KOPT-K1 (cell line): Measurements from ENCODE around the gene ABCC10.
"Not testable (repeated sequence)": the region's sequence is repeated elsewhere in the genome, so short reads cannot be mapped to it uniquely, and the experiment has no call there.

ENCODE experiments used
- H3K27ac ChIP-seq: fragments of 200-600 bp; sonication (generic); 2 replicates; pipeline ENCODE4 v1.5.1; 2016; ENCODE audit warnings: antibody characterized with exemption, mild to moderate bottlenecking, low read depth, low read length; ENCODE audit not compliant: poor library complexity, severe bottlenecking
- H3K36me3 ChIP-seq: fragments of 200-600 bp; sonication (generic); 2 replicates; pipeline ENCODE4 v1.5.1; 2017; ENCODE audit warnings: antibody characterized with exemption, mild to moderate bottlenecking, low read length, moderate library complexity; ENCODE audit not compliant: insufficient read depth
- H3K9me3 ChIP-seq: fragments of 200-600 bp; sonication (generic); 2 replicates; pipeline ENCODE4 v1.5.1; 2017; ENCODE audit warnings: antibody characterized with exemption, low read length, mild to moderate bottlenecking; ENCODE audit not compliant: insufficient read depth, poor library complexity, severe bottlenecking

Gene ABCC10

DNA sequence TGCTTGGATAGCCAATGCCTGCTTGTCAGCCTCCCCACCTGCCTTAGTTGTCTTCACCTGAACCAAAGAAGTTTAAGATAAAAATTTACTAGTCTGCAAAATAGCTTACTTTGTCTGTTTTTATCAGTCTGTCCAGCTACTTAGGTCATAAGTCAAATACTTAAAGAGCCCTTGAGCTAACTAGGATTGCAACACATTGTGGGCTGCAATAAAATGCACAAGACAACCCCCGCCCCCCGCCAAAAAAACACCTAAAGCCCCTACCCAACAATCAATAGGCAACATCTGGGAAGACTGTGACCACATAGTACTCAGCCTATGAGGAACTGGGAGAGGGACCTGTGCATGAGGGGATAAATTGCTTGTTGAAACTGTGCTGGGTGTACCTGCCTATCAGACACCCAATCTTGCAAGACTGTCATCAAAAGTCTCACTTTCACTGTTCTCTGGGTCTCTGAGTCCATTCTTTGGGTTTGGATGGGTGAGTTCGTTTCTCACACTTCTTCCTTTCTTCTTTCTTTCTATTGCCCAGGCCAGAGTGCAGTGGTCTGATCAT is 27.3 kb upstream of the ABCC10 start:
- no peaks in the 10 kb centered on the region for H3K36me3 ChIP-seq
- no peaks in the 10 kb centered on the region for H3K9me3 ChIP-seq
- no peak overlapping the region for H3K27ac ChIP-seq

DNA sequence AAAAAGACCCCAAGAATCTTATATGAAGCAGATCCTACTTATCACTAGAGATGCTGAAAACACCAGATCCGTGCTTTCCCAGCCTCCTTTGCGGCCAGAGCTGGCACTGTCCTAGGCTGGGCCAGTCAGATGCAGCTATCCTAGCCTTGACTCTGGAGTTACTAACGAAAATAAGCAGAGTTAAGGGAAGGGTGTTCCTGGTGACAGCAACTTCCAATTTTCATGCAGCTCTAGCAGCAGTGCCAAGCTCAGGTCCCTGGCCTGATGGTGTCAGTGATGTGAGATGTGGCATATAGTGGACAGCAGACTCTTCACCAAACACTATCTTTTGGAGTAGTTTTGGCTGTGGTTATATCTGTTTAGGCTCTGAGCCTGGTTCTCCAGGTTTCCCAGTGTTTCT is 25.6 kb upstream of the ABCC10 start:
- Histone ChIP-seq H3K9me3 (no peaks in the 10 kb centered on the region), H3K36me3 (no peaks in the 10 kb centered on the region), H3K27ac (no peak overlapping the region)

GRCh38 chr6:43402820-43403219 is 24.5 kb upstream of the ABCC10 start:
- Histone ChIP-seq H3K9me3 (no peaks in the 10 kb centered on the region), H3K27ac (no peak overlapping the region), H3K36me3 (no peaks in the 10 kb centered on the region)

DNA sequence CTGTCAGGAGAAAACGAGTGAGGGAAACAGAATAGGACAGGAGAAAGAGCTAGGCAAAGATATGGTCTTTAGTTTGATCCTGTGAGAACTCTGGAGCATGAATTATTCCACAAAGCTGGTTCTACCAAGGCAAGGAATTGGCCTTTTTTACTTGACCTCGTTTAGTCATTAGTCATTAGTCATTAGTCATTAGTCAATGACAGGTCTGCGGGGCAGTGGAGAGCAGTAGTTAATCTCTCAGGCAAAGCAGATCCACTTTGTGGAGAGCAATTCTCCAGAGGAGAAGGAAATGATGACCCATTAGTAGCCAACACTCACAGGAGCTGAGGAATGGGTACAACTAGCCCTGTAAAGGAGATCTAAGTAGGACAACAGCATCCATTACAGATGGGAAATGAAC is 22.0 kb upstream of the ABCC10 start:
- Histone ChIP-seq H3K36me3 (no peaks in the 10 kb centered on the region), H3K27ac (no peak overlapping the region), H3K9me3 (no peaks in the 10 kb centered on the region)

- H3K27ac ChIP-seq, result no peak overlapping the region
- peaks cover 2% of the 10 kb centered on the region for H3K9me3 ChIP-seq
- no peaks in the 10 kb centered on the region for H3K36me3 ChIP-seq
Measured at GRCh38 chr6:43407296-43407695, 20.0 kb upstream of the ABCC10 start.

DNA sequence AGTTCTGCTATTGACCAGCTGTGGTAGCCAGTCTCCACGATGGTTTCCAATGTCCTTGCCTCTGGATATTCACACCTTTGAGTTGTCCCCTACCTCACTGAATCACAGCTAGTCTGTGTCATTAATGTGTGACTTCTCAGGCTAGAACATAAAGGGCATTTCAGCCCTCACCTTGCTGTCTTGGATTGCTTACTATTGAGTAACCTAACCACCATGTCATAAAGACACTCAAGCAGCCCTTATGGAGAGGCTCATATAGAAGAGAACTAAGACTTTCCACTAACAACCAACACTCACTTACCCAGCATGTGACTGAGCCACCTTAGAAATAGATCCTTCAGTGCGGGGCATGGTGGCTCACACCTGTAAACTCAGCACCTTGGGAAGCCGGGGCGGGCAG is 19.1 kb upstream of the ABCC10 start:
- no peak overlapping the region for H3K27ac ChIP-seq

GRCh38 chr6:43410776-43411175 is 16.6 kb upstream of the ABCC10 start:
- not testable (repeated sequence) for H3K36me3 ChIP-seq, H3K27ac ChIP-seq
- peaks cover 17% of the 10 kb centered on the region for H3K9me3 ChIP-seq

More for the DNA sequence above, 19.1 kb upstream of the ABCC10 start:
- H3K36me3 ChIP-seq, result no peaks in the 10 kb centered on the region
- peaks cover 11% of the 10 kb centered on the region for H3K9me3 ChIP-seq

GRCh38 chr6:43412541-43412940 is 14.8 kb upstream of the ABCC10 start:
- Histone ChIP-seq H3K36me3 (no peaks in the 10 kb centered on the region), H3K27ac (no peak overlapping the region), H3K9me3 (peaks cover 17% of the 10 kb centered on the region)

DNA sequence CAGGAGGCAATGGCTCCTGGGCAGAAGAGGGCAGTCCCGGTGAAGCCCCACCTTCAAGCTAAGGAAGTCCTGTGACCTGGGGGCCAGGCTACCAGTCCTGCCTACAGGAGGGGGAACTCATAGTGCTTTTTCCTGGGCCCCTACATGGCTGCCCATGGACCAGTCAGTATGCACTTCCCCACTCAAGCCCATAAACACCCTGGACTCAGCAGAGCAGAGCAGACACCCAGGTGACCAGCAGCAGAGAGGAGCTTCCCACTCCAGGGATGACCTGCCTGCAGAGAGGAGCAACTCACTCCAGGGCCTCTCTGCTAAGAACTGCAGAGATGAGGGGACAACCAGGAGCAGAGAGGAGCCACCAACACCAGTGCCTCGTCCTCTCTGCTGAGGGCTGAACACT is 14.3 kb upstream of the ABCC10 start:
- H3K36me3 ChIP-seq, result no peaks in the 10 kb centered on the region
- H3K27ac ChIP-seq, result no peak overlapping the region
- peaks cover 17% of the 10 kb centered on the region for H3K9me3 ChIP-seq

DNA sequence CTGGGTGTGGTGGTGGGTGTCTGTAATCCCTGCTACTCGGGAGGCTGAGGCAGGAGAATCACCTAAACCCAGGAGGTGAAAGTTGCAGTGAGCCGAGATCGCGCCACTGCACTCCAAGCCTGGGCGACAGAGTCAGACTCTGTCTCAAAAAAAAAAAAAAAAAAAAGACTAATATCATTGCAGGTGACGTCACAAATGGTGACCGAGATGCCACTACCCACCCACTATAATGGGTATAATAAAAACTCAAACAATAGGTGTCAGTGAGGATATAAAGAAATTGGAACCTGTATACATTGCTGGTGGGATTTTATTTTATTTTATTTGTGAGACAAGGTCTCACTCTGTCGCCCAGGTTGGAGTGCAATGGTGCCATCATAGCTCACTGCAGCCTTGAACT is 12.1 kb upstream of the ABCC10 start:
- H3K27ac ChIP-seq, H3K36me3 ChIP-seq: not testable (repeated sequence)
- H3K9me3 ChIP-seq, result peaks cover 26% of the 10 kb centered on the region

DNA sequence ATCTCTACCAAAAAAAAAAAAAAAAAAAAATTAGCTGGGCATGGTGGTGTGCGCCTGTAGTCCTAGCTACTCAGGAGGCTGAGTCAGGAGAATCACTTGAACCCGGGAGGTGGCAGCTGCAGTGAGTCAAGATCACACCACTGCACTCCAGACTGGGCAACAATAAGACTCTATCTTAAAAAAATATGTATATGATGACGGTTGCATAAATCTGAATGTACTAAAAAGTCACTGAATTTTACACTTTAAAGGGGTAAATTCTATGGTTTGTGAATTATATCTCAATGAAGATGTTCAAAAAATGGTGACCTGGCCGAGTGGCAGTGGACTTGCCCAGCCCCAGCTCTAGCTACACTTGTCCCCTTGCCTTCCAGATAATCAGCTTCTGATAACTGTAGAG is 10.4 kb upstream of the ABCC10 start:
- H3K9me3 ChIP-seq, result peaks cover 29% of the 10 kb centered on the region
- H3K36me3 ChIP-seq, result no peaks in the 10 kb centered on the region
- no peak overlapping the region for H3K27ac ChIP-seq

GRCh38 chr6:43420012-43420709 is 7.2 kb upstream of the ABCC10 start:
- Histone ChIP-seq H3K27ac (no peak overlapping the region), H3K36me3 (no peaks in the 10 kb centered on the region), H3K9me3 (peaks cover 12% of the 10 kb centered on the region)

DNA sequence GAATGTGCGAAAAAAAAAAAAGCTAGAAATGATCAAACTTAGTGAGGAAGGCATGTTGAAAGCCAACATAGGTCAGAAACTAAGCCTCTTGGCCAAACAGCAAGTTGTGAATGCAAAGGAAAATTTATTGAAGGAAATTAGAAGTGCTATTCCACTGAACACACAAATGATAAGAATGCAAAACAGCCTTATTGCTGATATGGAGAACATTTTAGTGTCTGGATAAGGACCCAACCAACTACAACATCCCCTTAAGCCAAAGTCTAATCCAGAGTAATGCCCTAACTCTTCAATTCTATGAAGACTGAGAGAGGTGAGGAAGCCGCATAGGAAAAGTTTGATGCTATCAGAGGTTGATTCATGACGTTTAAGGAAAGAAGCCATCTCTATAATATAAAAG is 5.5 kb upstream of the ABCC10 start:
- Histone ChIP-seq H3K9me3 (peaks cover 12% of the 10 kb centered on the region), H3K36me3 (no peaks in the 10 kb centered on the region), H3K27ac (no peak overlapping the region)

DNA sequence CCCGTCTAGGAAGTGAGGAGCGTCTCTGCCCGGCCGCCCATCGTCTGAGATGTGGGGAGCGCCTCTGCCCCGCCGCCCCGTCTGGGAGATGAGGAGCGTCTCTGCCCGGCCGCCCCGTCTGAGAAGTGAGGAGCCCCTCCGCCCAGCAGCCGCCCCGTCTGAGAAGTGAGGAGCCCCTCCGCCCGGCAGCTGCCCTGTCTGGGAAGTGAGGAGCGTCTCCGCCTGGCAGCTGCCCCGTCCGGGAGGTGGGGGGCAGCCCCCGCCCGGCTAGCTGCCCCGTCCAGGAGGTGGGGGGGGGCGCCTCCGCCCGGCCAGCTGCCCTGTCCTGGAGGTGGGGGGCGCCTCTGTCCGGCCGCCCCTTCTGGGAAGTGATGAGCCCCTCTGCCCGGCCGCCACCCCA is 2.3 kb upstream of the ABCC10 start:
- H3K27ac ChIP-seq, H3K9me3 ChIP-seq, H3K36me3 ChIP-seq: not testable (repeated sequence)

DNA sequence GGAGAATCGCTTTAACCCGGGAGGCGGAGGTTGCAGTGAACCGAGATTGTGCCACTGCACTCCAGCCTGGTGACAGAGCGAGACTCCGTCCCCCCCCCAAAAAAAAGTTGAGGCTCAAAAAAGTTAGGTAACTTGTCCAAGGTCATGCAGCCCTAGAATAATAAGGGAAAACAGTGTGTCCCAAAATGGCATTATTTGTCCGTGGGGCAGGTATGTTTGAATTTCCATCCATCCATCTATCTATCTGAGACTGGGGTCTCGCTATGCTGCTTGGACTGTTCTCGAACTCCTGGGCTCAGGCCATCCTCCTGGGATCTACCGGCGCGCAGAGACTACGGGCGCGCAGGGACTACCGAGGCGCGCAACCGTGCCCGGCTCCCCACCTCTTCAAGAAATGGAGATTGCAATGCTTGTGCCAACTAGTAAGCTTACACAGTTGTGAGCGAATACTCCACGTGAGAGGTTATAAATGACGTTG is 374 bp upstream of the ABCC10 start:
- H3K27ac ChIP-seq, result peak overlapping the region; percentile 82

DNA sequence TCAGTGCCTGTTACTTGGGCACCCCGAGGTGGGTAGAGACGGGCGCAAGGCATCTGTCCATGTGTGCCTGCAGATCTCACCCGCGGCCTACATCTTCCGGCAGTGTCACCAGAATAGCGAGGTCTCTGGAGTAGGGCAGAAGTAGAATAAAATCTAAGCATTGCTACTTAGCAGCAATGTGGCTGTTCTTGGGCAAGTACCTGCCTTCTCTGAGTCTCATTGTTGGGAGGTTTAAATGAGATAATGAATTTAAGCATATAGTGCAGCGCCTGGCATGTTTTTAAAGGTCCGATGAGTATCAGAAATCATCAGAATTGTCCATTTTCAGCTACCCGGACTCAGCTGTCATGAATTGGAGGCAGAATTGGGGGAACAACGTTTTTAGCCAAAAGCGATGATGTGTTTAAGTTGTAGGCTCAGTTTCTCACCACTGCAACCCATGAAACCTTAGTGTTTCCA is 800 bp downstream of the ABCC10 start:
- peak overlapping the region; percentile 82 for H3K27ac ChIP-seq
- no peaks in the 10 kb centered on the region for H3K9me3 ChIP-seq
- peaks cover 20% of the 10 kb centered on the region for H3K36me3 ChIP-seq

More for the DNA sequence above, 374 bp upstream of the ABCC10 start:
- Histone ChIP-seq H3K9me3 (no peaks in the 10 kb centered on the region), H3K36me3 (peaks cover 9% of the 10 kb centered on the region; the same call in 1 of the 2 replicates)
